Fibroblast of skin of back (primary cell): ENCODE data around the gene TGFBR2.
"Not testable (repeated sequence)": the region's sequence is repeated elsewhere in the genome, so short reads cannot be mapped to it uniquely, and the experiment has no call there.

Experiments
- DNase-seq: peaks from one replicate; pipeline ENCODE4 v3.0.0-alpha.2; 2013

Gene TGFBR2

DNA sequence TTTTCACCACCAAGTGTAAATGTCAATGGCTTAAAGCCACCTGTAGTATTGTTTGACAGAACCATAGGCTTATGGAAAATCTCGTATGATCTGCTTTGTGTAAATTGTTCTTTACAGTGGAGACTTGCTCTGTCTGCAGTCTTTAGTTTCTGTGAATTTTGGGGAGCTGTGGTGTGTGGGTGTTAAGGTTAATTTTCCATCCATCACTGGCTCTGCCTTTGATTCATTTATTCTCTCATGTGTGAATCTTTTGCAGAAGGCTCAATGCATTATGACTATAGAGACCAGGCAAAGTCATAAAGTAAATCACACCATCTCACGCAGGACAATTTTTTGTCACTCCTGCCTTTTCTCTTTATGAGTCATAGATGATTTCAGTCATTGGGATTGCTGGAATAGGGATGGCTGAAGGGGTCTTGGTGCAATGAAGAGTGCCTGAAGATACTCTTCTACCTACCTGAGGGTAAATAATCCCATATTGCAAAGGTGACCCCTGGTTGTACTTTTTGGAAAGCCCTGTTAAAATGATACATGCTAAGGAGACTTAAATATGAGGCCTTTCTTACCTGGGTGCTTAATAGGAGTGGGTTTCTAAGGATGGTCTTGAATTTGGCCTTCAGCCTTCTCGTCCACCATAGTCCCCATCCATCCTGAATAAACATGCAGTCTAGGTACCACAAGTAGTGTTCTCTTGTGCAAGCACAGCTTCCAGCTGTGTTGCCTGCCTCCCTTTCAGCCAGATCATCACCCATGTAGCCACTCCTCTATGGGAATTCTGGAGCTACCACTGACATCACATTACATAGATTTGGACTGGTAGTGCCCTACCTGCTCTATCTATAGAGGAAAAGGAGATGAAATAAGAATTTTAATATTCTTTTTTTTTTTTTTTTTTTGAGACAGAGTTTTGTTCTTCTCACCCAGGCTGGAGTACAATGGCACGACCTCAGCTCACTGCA, 14.3 kb downstream of the TGFBR2 start:
- no peak for DNase-seq

DNA sequence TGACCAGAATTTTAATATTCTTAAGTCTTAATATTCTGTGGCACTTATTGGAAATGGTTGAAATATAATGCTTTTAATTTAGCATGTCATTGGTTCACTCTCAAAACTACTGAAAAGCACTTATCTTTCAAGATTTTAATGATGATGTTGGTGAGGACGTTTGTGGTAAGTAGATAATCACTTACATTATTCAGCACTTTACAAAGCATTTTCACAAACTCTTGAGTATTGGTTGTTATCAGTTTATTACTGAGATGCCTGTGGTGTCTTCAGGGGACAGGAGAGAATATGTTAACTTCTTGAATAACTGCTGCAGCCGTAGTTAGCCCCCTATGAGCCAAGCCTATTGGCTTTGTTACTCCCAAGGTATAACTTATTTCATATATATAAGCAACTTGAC, 15.2 kb downstream of the TGFBR2 start:
- no peak for DNase-seq

DNA sequence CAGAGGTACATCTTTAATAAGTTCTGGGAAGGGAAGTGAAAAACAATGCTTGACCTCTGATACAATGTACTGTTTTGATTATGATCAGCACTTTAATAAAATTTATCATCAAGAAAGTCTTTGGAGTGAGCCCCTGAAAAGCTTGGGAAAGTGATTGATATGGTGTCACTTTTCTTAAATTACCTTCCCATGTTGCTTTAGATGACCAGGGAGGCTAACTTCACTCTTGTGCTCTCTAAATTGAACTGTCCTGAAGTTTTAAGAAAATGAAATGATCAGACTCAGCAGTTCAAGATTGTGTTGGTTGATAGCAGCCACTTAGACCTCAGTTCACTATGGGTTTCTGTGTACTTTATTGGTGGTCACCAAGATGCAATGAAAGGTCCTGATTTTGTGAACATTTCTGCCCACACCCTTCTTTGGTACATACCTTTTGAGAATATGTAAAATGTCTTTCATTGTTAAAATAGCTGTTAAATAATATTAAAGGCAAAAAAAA, 15.7 kb downstream of the TGFBR2 start:
- no peak for DNase-seq

DNA sequence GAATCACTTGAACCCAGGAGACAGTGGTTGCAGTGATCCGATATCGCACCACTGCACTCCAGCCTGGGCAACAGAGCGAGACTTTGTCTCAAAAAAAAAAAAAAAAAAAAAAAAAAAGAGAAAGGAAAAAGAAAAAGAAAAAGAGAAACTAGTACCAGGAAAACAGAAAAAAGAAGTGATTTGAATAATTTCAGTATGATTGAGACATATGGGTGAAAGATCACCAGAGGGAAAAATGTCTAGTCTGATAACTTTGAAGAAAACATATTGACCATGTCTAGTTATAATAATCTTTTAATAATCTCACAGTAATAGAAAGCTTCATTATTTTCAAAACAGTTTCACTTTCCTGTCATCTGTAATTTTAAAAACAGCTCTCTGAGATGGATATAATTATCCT, 16.4 kb downstream of the TGFBR2 start:
- no peak for DNase-seq

DNA sequence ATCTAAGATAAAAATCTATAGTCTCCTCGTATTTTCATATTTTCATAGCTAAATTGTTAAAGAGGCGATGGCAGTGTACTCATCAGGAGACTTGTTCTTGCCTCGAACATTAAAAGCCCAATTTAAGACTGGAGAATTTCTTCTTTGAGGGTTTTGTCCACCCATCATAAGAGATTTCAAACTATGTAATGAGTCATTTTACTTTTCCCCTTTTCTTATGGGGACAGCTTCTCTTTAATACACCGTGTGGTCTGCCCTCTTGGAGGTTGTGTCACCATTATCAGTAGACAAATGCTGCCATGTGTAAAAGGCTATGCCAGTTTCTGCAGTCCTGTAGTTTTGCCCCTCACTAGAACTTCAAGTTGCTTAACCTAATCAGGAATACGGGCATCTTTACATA, 16.9 kb downstream of the TGFBR2 start:
- peak; percentile 75 for DNase-seq

DNA sequence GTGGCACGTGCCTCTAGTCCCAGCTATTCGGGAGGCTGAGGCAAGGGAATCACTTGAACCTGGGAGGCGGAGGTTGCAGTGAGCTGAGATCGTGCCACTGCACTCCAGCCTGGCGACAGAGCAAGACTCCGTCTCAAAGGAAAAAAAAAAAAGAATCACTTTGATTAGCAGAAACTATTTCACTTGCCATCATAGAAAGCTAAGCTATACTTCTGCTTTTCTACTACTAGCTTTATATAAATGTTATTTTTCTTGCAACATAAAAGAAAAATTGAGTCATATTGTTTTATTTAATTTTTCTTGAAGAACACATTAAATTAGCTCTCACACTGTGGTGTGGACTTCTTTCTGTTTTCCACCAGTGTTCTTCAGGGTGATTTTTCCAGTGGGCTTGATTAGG, 18.1 kb downstream of the TGFBR2 start:
- not testable (repeated sequence) for DNase-seq

DNA sequence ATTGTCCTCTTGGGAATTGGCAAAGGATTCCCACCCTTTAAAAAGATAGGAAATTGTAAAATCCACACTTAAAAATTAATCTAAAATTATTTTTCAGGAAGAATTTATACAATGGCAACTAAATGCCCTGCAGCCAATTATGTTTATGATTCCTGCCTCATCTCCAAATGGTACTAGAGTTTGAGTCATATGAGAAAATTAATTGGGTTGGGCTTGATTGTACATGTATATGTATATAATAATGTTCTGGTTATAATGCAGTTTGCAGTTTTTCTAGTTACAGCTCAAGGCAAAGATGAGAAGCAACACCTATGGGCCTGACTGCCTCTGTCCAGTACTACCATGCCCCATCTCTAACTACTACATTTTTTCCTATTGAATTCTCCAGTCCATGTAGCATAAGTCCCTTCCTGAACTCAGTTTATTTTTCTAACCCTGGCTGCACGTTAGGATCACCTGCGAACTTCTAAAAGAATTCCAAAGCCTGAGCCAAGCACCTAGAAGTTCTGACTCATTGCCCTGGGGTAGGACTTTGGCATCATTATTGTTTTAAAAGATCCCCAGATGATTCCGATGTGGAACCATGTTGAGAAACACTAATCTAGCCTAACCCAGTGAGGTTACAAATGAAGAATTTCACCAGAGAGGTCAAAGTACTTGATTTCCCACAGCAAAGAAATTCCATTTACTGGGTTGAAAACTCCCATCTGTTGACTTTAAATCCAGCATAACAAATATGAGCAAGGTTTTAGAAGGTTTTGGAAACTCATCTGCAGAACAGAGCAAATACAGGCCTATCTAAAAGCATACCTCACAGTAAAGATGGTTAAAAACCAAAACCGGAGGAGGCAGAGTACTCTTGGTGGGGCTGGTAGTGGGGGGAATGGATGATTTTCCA, 19.4 kb downstream of the TGFBR2 start:
- DNase-seq = peak; percentile 35

DNA sequence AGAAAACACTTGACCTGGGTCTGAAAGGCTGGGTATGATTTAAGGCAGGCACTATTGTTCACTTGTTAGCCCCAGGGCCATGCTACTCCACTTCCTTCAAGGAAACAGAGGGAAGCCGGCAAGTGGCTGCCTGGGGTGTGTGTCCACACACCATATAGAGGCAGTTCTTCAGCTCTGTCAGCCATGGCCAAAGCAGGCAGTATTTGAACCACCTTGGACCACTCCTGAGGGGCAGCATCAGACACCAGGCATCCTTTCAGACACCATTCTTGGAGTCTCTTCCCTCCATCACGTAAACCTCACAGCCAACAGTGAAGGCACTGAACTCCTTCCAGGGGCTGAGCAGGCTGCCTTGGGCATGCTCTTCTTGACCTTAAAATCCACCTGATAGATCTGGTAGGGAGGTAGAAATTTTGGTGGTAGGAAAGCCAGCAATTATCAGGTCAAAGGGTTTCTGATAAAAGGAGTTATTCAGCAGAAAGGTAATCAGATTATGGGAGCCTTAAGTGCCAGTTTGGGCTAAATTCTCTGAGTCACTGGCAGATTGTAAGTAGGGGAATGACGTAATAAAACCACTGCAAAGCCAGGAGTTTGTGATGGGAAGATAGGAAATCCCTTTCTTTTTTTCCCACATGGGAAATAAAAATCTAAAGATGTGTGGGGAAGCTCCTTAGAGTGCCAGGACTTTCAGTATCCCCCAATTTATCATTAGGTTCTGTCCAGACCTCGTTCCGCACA, 20.2 kb downstream of the TGFBR2 start:
- DNase-seq = no peak

DNA sequence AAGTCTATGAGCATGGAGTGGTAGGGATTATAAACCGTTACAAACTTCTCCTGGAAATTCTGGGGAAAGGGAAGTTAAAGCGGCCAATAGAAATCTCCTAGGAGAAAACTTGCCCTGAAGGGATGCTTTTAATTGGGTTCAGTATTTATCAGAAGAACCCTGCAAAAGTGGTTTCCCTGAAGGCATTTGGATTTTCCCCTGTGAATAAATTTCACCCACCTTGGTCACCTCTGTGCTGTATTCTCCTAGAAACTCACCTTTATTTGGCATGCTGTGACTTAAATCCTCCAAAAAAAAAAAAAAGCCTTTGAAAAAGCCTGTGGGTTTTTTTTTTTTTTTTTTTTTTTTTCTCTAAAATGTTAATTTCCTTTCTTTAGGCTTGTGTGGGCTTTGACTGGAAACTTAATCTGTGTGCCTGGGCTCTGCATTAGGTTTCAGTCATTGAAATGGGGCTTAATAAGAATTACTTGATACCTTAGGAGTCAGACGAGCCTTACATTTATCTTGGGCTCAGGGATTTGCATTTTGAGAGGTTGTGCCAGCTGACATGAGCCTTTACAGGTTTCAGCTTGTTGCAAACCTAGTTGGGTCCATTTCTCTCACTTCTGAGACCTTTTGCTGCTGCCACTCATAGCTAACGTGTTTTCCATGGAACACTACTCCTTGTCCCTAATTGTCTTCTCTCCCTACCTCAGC, 22.0 kb downstream of the TGFBR2 start:
- no peak for DNase-seq

DNA sequence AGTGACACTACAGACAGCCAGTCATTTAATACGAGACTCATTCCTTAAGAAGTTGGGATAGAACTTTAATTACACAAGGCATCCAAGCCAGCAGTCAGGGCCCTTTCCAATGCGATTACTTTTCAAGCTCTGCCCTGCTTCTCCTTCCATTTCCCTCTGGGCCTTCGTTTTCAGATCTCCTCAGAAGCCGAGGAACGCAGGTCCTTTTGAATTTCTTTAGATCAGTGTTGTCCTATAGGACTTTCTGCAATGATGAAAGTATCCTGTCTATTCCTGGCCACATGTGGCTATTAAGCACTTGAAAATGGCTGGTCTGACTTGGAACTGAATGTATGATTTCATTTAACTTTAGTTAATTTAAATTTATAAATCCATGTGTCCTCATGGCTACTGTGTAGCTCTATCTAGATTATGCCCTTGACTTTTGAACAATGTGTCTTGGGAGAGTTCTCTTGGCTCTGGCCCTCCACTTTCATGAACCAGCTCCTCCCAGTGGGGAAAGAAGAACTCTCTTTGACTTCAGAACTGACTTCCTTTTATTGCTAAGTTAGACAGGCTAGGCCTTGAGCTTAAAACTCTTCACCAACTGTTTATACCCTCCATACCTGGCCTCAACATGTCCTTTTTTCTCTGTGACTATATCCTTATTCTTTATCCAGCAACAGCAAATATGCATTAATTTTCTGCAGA, 22.6 kb downstream of the TGFBR2 start:
- no peak for DNase-seq

DNA sequence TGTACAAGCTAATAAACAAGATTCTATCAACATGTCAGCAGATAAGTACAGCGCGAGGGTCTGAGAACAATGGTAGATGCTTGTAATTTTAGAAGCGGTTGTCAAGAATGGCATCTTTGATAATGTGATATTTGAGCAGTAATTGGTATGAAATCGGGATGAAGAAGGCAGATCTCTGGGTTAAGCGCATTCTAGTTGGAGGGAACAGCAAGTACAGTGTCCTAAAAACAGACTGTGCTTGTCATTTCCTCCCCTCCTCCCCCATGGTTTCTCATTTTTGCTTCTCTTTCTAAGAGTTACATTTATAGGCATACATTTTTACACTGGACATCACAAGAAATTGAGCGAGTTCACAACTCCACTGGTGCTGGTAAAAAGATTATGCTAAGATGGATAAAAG, 23.3 kb downstream of the TGFBR2 start:
- DNase-seq = no peak

DNA sequence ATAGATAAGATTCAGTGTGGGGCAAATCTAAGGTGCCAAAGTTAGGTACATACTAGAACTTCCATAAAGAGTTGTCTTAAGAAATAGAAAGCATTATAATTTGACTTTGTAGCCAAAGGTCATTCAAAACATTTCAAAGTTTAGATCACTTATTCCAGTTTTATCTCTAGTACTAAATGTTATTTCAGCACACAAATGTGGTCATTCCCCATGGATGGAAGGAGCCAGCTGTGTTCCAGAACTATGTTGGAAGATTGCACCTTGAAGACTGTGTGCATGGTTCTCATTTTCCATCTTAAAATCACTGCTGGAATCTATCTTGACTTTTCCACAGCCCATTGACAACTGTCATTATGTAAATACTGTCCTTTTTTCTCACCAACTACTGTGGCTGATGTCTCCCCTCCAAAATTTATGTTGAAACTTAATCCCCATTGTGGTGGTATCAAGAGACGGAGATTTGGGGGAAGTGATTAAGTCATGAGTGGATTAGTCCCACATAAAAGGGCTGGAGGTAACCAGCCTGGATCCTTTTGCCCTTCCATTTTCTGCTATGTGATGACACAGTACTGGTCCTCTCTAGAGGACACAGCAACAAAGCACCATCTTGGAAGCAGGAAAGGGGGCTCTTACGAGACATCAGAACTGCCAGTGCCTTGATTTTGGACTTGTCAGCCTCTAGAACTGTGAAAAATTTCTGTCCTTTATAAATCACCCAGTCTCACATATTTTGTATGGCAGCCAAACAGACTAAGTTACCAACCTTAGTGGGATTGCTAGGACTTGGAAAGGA, 24.0 kb downstream of the TGFBR2 start:
- no peak for DNase-seq

DNA sequence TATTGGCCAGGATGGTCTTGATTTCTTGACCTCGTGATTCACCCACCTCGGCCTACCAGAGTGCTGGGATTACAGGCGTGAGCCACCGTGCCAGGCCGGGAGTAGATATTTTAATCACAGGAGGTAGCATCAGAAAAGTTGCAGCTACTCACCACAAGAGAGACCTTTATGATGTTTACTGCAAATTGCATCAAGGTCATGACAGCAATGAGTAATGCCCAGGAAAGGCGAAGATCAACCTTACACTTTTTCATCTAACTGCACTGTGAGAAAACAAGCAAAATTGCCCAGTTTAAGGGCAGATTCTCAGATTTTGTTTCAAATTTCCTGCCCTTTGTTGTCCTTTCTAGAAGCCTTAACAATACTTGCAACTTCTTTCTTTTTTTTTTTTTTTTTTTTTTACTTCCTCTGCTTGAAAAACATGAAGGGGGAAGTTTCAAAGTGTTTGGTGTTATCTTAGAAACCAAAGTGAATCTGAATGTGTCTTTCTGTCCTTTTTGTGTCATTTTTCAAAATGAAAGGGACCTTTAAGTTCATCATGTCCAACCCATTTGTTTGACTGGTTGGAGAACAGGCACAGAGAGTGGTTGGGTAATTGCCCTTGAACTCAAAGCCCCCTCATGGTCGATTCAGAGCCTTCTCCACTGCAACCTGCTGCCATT, 25.0 kb downstream of the TGFBR2 start:
- DNase-seq = no peak

DNA sequence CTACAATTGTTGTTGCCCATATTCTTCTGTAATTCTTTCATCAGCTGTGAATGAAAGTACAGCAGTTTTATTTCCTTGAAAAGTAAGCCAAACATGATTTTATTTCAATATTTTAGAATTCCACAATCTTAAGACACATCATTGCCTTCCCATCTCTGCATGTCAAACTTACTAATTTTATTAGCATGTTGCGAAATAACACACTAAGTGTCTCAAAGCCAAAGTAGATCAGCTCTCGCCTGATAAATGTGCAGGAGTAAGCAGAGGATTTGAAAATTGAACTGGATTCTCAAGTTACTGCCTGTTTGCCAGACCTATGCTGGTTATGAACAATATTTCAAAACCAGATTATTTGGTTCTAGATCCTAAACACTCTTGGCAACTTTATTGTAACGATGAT, 25.7 kb downstream of the TGFBR2 start:
- DNase-seq = no peak

DNA sequence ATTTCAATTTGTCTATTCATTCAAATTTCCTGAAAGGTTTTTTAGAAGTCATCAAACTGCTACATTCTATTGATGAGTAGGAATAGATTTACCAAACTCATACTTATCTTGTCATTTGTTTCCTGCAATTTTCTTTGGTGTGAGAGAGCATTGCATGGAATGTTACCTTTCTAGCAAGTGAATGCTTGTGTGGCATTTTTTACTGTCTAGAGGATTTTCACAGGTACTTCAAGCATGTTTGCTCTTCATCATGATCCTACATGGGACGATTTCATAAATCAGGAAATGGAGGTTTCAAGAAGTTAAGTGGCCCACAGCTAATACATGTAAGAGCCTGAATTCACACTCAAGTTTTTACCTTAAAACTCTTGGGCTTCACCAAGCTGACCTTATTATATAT, 26.1 kb downstream of the TGFBR2 start:
- no peak for DNase-seq

DNA sequence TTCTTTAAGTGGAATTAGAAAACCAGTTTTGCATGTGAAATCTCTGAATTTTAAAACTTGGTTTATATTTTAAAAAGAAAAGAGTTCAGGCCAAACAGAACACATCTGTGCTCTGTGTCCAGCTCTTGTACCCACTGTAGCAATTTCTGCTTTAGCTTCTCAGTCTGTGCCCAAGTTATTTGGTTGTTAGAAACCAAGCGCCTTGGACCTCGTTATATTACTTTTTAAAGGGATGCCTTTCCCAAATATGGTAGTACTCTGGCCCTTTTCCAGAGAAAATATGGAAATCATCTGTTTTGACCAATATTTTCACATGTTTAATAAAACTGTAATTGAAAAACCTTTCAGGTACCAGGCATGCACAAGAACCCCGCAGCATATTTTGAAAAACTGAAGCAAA, 27.3 kb downstream of the TGFBR2 start:
- DNase-seq = no peak

DNA sequence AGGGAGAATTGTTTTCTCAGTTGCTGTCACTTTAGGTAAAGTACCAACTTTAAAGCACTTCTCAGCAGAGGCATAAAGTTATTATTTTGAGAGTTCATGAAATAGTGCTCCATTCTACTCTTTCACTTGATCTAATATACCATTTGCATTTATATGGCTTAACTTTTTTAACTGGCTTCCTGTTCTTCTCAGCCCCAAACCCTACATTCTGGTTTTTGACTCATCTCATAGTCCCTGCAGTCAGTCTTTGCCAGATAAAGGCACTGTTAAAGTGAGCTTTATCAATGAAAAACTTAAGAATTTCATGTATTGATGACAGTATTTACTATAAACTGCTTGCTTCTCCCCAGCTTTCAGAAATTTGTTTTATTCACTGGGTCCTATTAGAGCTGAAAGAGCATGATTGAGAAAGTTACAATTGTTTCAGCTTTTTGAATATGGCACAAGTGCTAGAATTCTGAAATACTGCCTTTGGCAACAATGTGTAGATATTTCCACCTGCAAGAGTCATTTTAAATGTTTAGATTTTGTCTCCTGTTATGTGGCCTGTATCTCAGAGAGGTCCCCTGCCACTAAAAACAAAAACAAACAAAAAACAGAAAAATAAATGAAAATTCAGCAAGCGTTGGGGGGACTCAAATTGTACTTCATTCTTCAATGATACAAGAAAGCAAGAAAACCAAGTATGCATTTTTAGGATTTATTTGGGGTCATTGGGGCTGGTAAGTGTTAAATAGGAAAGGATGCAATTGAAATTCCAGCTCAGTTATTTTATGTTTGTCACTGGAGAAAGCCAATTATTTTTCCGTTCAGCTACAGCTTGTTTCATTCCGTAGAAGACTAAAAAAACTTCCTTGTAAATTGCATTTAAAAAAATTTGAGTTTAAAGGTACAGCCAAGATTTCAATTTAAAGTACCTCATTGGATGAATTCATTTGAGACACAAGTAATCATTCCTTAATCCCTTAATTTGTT, 28.6 kb downstream of the TGFBR2 start:
- DNase-seq = no peak
